GM19099 (cell line): ENCODE data around the gene UST.

ENCODE experiments used
- POLR2A ChIP-seq: IDR thresholded peaks from 3 replicates; pipeline ENCODE4 v1.6.1; 2011; ENCODE audit warnings: low read depth; ENCODE audit not compliant: insufficient read length; ENCODE audit errors: extremely low read depth

The UST gene

GRCh38 chr6:148989585-148989984, 242.8 kb downstream of the UST start:
- no peak for TF ChIP-seq POLR2A

- no peak for TF ChIP-seq POLR2A
These were observed 243.6 kb downstream of the UST start for GRCh38 chr6:148990403-148990802.

GRCh38 chr6:148996815-148997214, 250.0 kb downstream of the UST start:
- no peak for TF ChIP-seq POLR2A

- TF ChIP-seq POLR2A = no peak
These were observed 251.0 kb downstream of the UST start for GRCh38 chr6:148997865-148998264.

- TF ChIP-seq POLR2A = no peak
These were observed 251.9 kb downstream of the UST start for GRCh38 chr6:148998704-148999103.

- TF ChIP-seq POLR2A = no peak
These were observed 252.7 kb downstream of the UST start for GRCh38 chr6:148999501-148999900.

GRCh38 chr6:148999929-149000468, 253.2 kb downstream of the UST start:
- TF ChIP-seq POLR2A = no peak

GRCh38 chr6:149001422-149001821, 254.6 kb downstream of the UST start:
- no peak for TF ChIP-seq POLR2A

- no peak for TF ChIP-seq POLR2A
These were observed 256.7 kb downstream of the UST start for GRCh38 chr6:149003560-149003959.

- TF ChIP-seq POLR2A = no peak
These were observed 257.8 kb downstream of the UST start for GRCh38 chr6:149004664-149005063.

GRCh38 chr6:149006671-149007070, 259.8 kb downstream of the UST start:
- no peak for TF ChIP-seq POLR2A

- no peak for TF ChIP-seq POLR2A
These were observed 261.0 kb downstream of the UST start for GRCh38 chr6:149007846-149008245.

- TF ChIP-seq POLR2A = no peak
These were observed 261.9 kb downstream of the UST start for GRCh38 chr6:149008741-149009140.

- TF ChIP-seq POLR2A = no peak
These were observed 265.3 kb downstream of the UST start for GRCh38 chr6:149012040-149012545.

- TF ChIP-seq POLR2A = no peak
These were observed 266.9 kb downstream of the UST start for GRCh38 chr6:149013586-149014344.
